ENCODE measurements around the gene TNFRSF11A. TPM values are rescaled to one million over a fixed set of nuclear protein-coding genes. Genes with fewer than 3 reads are reported as not detected.
A peak's percentile ranks its signal among the peaks of the same experiment; 100 is the strongest.

The TNFRSF11A gene
- total RNA-seq, 1 donor from 2014 or later: 2.7 TPM

DNA sequence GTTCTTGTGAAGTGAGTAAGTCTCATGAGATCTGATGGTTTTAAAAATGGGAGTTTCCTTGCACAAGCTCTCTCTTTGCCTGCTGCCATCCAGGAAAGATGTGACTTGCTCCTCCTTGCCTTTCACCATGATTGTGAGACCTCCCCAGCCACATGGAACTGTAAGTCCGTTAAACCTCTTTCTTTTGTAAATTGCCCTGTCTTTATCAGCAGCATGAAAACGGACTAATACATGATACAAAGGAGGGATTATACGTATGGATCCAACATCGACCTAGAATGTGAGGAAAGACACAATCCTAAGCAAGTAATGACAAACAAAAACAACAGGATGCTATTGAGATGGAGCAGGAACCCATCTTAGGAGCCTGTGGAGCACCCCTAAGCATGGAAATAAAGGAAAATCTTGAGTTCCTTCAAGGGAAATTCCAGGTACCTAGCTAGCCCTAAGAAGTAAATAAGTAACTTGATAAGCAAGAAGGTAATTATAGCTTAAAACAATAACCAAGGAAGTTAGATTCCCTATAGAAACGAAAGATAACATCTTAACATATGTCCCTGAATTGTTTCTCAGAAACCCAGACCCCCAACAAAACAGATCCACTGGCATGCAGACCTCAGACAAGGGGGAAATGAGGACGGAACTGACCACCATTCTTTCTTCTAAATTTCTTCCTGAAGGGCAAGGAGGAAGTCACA lies 1.5 kb upstream of the TNFRSF11A start:
- ATAC-seq (no peak), DNase-seq (ENCODE audit: low spot score) (no peak)
- intact Hi-C loops (cut with DNase I): no loop called here

DNA sequence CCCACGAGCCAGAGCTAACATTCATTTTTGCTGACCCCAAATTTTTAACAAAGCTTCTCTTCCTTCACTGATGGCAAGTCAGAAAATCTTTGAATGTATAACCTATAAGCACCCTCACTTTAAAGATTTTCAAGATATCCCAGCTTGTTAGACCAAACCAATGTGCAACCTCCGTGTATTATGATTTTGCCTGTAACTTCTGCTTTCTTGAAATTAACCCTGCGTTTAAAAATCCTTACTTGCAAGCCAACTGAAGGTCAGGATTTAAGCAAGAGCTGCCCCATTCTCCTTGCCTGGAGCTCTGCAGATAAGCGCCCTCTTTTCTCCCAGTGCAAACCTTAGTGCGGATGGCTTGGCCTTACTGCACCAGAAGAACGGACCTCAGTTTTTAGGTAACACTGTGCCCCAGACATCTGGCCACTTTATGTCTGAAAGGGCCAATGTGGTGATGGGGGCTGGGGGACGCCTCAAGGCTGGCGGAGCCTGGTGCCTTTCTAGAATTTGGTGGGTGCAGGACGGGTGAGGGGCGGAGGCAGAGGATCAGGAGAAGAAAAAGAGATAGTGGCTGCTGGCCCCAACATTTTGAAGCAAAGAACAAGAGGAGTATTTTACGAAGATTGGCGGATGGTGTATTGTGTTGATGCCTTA lies 805 bp upstream of the TNFRSF11A start:
- DNase-seq (ENCODE audit: low spot score): no peak
- intact Hi-C loops (cut with DNase I): no loop called here
- ATAC-seq: no peak

DNA sequence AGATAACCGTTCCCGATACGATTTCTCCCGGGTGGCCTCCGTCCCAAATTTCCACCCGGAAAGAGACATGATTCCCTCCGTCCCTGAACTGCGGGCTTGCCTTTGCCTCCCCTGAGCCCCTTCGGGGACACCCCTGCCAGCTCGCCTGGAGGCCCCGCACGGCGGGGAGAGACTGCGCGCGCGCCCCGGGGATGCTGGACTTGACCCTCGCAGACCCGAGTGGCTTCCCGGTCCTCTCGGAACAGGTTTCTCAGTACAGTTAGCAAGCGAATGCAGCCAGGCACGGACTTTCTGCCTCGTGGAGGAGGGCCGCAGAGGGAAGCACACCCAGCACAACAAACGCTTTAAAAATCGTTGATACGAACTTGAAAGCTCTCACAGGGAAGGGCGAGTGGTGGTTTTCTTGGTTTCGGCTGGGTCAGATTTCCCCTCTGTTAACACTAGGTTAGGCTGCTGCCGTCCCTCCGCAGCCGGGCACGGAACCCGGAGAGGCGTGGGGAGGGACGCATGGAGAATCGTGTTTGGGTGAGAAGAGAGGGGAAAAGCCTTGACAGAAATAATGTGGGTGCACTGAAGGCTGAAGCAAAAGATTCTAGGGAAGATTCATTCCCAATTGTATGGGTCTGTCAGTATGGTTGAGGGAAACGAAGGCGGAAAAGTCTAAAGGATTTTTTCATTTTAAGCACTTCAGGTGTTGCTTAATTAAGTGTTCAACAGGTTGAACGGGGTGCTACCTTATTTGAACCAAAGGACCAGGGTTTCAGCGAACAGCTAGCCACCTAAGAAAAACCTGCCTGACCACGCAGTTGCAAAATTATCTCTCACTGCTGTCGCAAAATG lies 916 bp downstream of the TNFRSF11A start:
- intact Hi-C loops (cut with DNase I): no loop called here
- ATAC-seq (peak; percentile 35), DNase-seq (ENCODE audit: low spot score) (no peak)

DNA sequence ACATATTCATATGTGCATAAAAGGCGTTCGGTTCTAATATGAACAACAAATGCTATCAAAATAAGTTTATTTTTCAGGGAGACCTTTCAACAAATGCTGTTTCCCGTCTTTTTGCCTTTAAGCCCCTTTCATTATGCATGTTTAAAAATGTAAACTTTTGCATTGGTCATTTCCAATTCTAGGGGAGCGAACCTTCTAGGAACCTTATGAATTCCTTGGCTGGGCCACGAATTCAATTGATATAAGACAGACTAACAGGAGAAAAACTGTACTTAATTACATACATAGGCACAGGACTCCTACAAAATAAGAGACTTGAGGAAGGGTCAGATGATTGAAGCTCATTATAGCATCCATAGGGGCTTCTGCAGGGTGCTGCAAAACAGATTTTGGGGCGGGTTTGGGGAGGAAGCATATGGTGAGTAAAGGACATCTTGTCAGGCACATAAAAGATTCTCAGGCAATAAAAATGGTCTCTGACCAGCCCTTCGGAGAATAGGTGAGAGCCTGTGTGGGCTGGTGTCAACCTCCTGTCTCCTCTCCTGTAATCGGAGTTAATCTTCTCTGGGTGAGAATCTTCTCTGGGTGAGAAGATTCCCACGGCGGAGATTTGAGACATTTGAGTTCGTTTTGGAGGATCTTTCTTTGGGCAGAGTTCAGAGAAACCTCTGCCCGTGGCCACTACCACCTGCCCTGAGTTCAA lies 1.7 kb downstream of the TNFRSF11A start:
- ATAC-seq: no peak
- intact Hi-C loops (cut with DNase I): no loop called here
- DNase-seq (ENCODE audit: low spot score): no peak

- intact Hi-C loops (cut with DNase I): no loop called here
- DNase-seq (ENCODE audit: low spot score) (no peak), ATAC-seq (no peak)
Measured at GRCh38 chr18:62327977-62328376, 2.9 kb downstream of the TNFRSF11A start.

- ATAC-seq (no peak), DNase-seq (ENCODE audit: low spot score) (no peak)
- intact Hi-C loops (cut with DNase I): no loop called here
Measured at GRCh38 chr18:62328586-62329525, 3.7 kb downstream of the TNFRSF11A start.

DNA sequence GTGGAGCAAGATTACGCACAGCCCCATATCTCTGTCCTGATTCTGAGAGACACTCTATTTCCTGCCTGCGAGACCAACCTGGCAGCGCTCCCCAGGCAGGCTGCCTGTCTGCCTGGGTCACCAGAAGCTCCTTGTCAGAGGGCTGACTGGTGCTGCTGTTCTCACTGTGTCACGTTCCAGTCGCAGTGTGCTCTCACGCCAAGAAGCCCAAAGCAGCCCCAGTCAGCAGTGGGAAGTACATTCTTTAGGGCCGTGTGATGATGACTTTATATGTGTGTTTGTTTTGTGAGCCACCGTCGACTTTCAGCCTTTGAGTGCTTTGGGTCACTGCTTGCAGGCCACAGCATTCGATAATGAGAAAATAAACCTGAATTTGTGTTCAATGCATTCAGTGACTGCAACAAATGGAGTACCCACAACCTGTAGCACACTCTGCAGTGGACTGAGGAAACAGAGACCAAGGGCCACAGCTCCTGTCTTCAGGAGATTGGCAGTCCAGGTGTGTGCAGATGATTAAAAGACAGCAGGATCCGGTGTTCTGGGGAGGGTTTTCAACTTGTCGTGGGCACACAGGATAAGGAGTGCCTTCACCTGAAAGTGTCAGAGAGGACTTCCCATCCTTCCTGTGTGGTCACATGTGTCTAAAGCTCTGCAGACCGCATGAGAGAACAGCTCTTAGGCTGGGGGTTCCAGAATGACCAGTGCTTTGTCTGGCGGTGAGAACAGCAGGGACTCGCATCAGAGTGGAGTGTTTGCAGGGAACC lies 4.8 kb downstream of the TNFRSF11A start:
- intact Hi-C loops (cut with DNase I): no loop called here
- ATAC-seq (no peak), DNase-seq (ENCODE audit: low spot score) (no peak)

GRCh38 chr18:62330650-62331049 lies 5.5 kb downstream of the TNFRSF11A start:
- DNase-seq (ENCODE audit: low spot score) (no peak), ATAC-seq (no peak)
- intact Hi-C loops (cut with DNase I): no loop called here

DNA sequence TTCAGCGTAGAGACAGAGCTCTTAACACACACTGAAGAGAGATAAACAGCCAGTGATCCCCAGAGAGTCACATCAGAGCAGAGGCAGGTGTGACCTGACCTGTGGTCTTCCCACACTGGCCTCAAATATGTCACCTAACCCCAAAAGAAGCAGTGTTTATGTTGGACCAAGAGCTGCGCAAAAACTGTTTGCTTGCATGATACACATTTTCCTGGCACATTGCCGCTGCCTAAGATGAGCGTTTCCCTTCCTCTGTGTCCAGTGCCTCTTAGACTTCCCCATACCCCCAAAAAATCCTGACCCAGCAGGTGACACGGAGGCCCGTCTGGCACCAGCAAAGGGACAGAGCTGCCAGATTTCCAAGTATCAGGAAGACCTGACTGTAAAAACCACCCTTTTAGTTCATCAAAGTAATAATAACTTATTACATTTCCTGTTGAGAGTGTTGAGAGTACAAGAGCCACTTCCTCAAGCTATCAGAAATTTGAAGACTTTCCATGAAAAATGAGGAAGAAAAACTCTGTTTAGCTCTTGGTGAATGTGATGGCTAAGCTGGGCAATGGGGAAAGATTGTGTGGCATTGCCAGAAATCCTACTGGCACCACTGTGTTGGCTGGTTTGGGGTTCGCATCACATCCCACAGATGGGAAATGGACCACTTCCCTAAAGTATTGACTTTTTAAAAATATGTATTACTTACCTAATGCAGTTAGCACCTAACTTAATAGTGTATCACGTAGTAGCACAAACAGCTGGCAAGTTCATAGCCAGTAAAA lies 6.7 kb downstream of the TNFRSF11A start:
- DNase-seq (ENCODE audit: low spot score): peak; percentile 66
- intact Hi-C loops (cut with DNase I): no loop called here
- ATAC-seq: peak; percentile 68

GRCh38 chr18:62332431-62332830 lies 7.3 kb downstream of the TNFRSF11A start:
- DNase-seq (ENCODE audit: low spot score) (no peak), ATAC-seq (no peak)
- intact Hi-C loops (cut with DNase I): no loop called here

- intact Hi-C loops (cut with DNase I): no loop called here
- DNase-seq (ENCODE audit: low spot score) (no peak), ATAC-seq (no peak)
Measured at GRCh38 chr18:62332964-62333695, 8.0 kb downstream of the TNFRSF11A start.

- intact Hi-C loops (cut with DNase I): no loop called here
- no peak for DNase-seq (ENCODE audit: low spot score)
- ATAC-seq: no peak
Measured at GRCh38 chr18:62334120-62334519, 9.0 kb downstream of the TNFRSF11A start.

- DNase-seq (ENCODE audit: low spot score) (no peak), ATAC-seq (no peak)
- intact Hi-C loops (cut with DNase I): loop anchor here (5.0 kb wide), 1 partner anchor 212 kb away; no protein-coding TSS in a partner anchor
Measured at GRCh38 chr18:62335494-62335893, 10.4 kb downstream of the TNFRSF11A start.

DNA sequence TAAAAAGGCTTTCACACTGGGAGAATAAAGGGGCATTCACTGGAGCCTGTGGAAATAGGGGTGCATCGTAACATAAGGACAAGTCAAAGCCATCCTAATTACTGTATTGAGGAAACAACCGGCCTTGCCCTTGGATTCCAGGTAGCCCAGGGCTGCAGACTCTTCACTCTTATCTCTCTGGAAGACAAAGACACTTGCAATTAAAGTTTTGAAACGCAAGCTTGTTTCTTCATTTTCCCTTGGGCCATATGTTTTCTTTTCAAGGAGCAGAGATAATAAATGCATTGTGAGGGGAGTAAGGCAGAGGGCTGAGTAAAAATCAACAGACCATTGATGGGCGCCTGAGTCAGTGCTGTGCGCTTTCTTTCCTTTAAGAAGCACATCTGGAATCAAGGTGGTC lies 11.5 kb downstream of the TNFRSF11A start:
- ATAC-seq: no peak
- intact Hi-C loops (cut with DNase I): loop anchor here (5.0 kb wide), 1 partner anchor 211 kb away; no protein-coding TSS in a partner anchor

GRCh38 chr18:62337336-62337735 lies 12.2 kb downstream of the TNFRSF11A start:
- intact Hi-C loops (cut with DNase I): loop anchor here (5.0 kb wide), 1 partner anchor 210 kb away; no protein-coding TSS in a partner anchor
- ATAC-seq (no peak), DNase-seq (ENCODE audit: low spot score) (no peak)

More for the DNA sequence above, 11.5 kb downstream of the TNFRSF11A start:
- DNase-seq (ENCODE audit: low spot score): no peak

All from sciatic nerve (tissue), 2 donors.